H1 (cell line): ENCODE measurements around the gene CROT. TPM values are rescaled to one million over a fixed set of nuclear protein-coding genes. Genes with fewer than 3 reads are reported as not detected.

Experiments used
- CREB1 ChIP-seq: IDR thresholded peaks from 2 replicates; pipeline ENCODE4 v1.6.1; 2012; ENCODE audit warnings: inconsistent platforms
- EP300 ChIP-seq, 2 experiments: IDR thresholded peaks; 1 replicate in 1 of 2; 2 replicates in 1 of 2; pipeline ENCODE4 v1.6.1; 2011 to 2012; ENCODE audit warnings: low read depth in 2 of 2, low read length in 2 of 2, mild to moderate bottlenecking in 2 of 2, borderline replicate concordance in 1 of 2, inconsistent platforms in 1 of 2, moderate library complexity in 1 of 2
- NANOG ChIP-seq: IDR thresholded peaks from 2 replicates; pipeline ENCODE4 v1.6.1; 2011; ENCODE audit warnings: low read length, low read depth, mild to moderate bottlenecking, inconsistent platforms; ENCODE audit not compliant: insufficient read depth, poor library complexity, severe bottlenecking
- RBBP5 ChIP-seq: IDR thresholded peaks from 2 replicates; pipeline ENCODE4 v1.7.1; 2012; ENCODE audit warnings: low read depth, mild to moderate bottlenecking, inconsistent platforms, low read length, moderate library complexity, borderline replicate concordance
- TAF1 ChIP-seq: IDR thresholded peaks from 2 replicates; pipeline ENCODE4 v1.6.1; 2011; ENCODE audit warnings: mild to moderate bottlenecking, low read depth, low read length
- TAF7 ChIP-seq: optimal IDR thresholded peaks from 2 replicates; pipeline ENCODE3; 2011; ENCODE audit warnings: low read depth, mild to moderate bottlenecking, inconsistent platforms, low read length, moderate library complexity, borderline replicate concordance
- polyA plus RNA-seq, 7 experiments: library from polyadenylated mRNA; depleted of rRNA in 3 of 7; stranded (reverse) in 5 of 7; unstranded in 2 of 7; fragments of >200 nt in 5 of 7; fragments of 200-250 nt in 2 of 7; gene quantifications; 1 replicate in 5 of 7; 2 replicates in 1 of 7; 4 replicates in 1 of 7; pipeline versions ENCODE4 v1.2.1 to v1.2.3, GENCODE V29; 2011 to 2013; ENCODE audit warnings: missing spikeins in 2 of 7, mixed read lengths in 2 of 7
- total RNA-seq: library from RNA; stranded (reverse); fragmentation: NEBNext Ultra II Directional; extraction: Animal tissue kit (Norgen Biotek cat#: 25700); gene quantifications from 2 replicates; pipeline ENCODE4 v1.2.1, GENCODE V29; 2021
- TF ChIP-seq, protein P1 (sequence below): fragments of 300-600 bp; sonication (generic); IDR thresholded peaks from 2 replicates; pipeline ENCODE4 v1.7.1; 2012; ENCODE audit warnings: low read length, moderate library complexity, mild to moderate bottlenecking, inconsistent platforms; ENCODE audit not compliant: insufficient replicate concordance

The CROT gene
- total and polyA plus RNA-seq, 2 of the 8 experiments (the other 6 are each of a cell fraction or from before 2014, with no cell fraction given): 2.2 to 5.6 TPM

DNA sequence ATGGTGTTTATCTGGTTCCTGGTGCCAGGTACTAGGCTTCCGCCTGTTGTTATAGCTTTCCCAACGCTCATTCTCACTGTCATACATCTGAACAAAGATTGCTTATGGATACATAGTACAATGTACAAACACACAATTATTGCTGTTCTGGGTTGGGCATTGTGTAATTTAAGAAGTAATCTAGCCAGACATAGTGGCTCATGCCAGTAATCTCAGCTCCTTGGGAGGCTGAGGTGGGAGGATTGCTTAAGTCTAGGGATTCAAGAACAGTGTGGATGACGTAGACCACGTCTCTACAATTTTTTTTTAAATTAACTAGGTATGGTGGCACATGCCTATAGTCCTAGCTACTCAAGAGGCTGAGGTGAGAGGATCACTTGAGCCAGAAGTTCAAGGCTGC, 9.3 kb upstream of the CROT start (continued):
- TF ChIP-seq NANOG (no peak), TAF7 (no peak), CREB1 (no peak), TAF1 (no peak), EP300 (IDR thresholded peaks at IDR 0.05; ENCODE audit: borderline replicate concordance in 1 of 2, low read depth in 2 of 2, low read length in 2 of 2) (no peak), RBBP5 (no peak)
- TF ChIP-seq, protein P1, sequence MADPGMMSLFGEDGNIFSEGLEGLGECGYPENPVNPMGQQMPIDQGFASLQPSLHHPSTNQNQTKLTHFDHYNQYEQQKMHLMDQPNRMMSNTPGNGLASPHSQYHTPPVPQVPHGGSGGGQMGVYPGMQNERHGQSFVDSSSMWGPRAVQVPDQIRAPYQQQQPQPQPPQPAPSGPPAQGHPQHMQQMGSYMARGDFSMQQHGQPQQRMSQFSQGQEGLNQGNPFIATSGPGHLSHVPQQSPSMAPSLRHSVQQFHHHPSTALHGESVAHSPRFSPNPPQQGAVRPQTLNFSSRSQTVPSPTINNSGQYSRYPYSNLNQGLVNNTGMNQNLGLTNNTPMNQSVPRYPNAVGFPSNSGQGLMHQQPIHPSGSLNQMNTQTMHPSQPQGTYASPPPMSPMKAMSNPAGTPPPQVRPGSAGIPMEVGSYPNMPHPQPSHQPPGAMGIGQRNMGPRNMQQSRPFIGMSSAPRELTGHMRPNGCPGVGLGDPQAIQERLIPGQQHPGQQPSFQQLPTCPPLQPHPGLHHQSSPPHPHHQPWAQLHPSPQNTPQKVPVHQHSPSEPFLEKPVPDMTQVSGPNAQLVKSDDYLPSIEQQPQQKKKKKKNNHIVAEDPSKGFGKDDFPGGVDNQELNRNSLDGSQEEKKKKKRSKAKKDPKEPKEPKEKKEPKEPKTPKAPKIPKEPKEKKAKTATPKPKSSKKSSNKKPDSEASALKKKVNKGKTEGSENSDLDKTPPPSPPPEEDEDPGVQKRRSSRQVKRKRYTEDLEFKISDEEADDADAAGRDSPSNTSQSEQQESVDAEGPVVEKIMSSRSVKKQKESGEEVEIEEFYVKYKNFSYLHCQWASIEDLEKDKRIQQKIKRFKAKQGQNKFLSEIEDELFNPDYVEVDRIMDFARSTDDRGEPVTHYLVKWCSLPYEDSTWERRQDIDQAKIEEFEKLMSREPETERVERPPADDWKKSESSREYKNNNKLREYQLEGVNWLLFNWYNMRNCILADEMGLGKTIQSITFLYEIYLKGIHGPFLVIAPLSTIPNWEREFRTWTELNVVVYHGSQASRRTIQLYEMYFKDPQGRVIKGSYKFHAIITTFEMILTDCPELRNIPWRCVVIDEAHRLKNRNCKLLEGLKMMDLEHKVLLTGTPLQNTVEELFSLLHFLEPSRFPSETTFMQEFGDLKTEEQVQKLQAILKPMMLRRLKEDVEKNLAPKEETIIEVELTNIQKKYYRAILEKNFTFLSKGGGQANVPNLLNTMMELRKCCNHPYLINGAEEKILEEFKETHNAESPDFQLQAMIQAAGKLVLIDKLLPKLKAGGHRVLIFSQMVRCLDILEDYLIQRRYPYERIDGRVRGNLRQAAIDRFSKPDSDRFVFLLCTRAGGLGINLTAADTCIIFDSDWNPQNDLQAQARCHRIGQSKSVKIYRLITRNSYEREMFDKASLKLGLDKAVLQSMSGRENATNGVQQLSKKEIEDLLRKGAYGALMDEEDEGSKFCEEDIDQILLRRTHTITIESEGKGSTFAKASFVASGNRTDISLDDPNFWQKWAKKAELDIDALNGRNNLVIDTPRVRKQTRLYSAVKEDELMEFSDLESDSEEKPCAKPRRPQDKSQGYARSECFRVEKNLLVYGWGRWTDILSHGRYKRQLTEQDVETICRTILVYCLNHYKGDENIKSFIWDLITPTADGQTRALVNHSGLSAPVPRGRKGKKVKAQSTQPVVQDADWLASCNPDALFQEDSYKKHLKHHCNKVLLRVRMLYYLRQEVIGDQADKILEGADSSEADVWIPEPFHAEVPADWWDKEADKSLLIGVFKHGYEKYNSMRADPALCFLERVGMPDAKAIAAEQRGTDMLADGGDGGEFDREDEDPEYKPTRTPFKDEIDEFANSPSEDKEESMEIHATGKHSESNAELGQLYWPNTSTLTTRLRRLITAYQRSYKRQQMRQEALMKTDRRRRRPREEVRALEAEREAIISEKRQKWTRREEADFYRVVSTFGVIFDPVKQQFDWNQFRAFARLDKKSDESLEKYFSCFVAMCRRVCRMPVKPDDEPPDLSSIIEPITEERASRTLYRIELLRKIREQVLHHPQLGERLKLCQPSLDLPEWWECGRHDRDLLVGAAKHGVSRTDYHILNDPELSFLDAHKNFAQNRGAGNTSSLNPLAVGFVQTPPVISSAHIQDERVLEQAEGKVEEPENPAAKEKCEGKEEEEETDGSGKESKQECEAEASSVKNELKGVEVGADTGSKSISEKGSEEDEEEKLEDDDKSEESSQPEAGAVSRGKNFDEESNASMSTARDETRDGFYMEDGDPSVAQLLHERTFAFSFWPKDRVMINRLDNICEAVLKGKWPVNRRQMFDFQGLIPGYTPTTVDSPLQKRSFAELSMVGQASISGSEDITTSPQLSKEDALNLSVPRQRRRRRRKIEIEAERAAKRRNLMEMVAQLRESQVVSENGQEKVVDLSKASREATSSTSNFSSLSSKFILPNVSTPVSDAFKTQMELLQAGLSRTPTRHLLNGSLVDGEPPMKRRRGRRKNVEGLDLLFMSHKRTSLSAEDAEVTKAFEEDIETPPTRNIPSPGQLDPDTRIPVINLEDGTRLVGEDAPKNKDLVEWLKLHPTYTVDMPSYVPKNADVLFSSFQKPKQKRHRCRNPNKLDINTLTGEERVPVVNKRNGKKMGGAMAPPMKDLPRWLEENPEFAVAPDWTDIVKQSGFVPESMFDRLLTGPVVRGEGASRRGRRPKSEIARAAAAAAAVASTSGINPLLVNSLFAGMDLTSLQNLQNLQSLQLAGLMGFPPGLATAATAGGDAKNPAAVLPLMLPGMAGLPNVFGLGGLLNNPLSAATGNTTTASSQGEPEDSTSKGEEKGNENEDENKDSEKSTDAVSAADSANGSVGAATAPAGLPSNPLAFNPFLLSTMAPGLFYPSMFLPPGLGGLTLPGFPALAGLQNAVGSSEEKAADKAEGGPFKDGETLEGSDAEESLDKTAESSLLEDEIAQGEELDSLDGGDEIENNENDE: no peak
